HG02943 (cell line): Measurements from ENCODE around the gene TM4SF5.

Experiments used
- ATAC-seq: cut with Tn5 transposase; IDR thresholded peaks from one replicate; pipeline ENCODE4 v1.9.1; 2021; ENCODE audit warnings: mild to moderate bottlenecking, low read depth, moderate library complexity; ENCODE audit not compliant: unreplicated experiment

Gene TM4SF5

GRCh38 chr17:4788159-4788806 lies 16.6 kb downstream of the TM4SF5 start:
- ATAC-seq: no peak

- no peak for ATAC-seq
Measured at GRCh38 chr17:4788807-4789700, 17.4 kb downstream of the TM4SF5 start, which contains the start of gene GLTPD2. GLTPD2 (plus strand) TSS chr17:4788964; CDS start chr17:4789012, 48 bp downstream.

- ATAC-seq: no peak
Measured at GRCh38 chr17:4789701-4789950, 17.9 kb downstream of the TM4SF5 start.

- ATAC-seq: peak; percentile 78
Measured at GRCh38 chr17:4789951-4790704, 18.4 kb downstream of the TM4SF5 start.

- no peak for ATAC-seq
Measured at GRCh38 chr17:4790705-4791088, 19.0 kb downstream of the TM4SF5 start.

DNA sequence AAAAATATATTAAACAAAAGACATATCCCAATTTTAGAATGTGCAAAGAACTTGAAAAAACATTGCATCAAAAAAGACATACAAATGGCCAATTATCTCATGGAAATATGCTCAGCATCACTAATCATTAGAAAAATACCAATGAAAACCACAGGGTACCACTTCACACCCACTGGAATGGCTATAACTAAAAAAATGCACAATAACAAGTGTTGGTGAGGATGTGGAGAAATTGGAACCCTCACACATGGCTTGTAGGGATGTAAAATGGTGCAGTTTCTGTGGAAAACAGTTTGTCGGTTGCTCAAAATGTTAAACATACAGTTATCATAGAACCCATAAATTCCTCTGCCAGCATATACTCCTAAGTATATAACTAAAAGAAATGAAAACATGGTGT lies 23.5 kb downstream of the TM4SF5 start:
- ATAC-seq: no peak

GRCh38 chr17:4796552-4796920 lies 24.9 kb downstream of the TM4SF5 start:
- no peak for ATAC-seq

DNA sequence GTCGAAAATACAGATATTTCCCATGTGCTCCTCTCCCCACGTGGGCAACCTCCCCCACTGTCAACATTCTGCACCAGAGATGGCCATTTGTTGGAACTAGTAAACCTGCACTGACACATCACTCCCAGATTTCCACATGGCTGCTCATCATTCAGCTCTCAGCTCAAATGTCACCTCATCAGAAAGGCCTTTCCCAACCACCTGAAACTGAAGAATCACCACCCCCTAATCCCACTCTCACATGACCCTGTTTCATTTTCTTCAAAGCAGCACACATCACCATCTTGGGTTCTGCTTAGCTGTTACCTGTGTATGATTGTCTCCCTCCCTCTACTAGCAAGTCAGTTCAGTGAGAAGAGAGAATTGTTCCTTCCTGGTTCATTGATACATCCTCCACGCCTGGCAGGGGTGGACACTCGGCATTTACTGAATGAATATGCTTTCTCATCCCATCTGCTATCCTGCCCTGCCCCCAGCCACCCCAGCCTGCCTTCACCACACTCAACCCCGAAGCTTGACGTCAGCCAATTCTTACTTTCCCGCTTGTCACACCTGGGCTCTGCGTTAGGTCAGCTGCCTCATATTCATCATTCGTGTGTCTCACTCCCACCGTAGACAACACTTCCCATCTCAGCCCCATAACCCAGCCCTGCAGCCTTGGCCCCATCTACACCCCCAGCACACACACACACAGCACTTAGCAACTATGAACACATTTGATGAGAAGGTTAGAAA lies 28.9 kb downstream of the TM4SF5 start:
- ATAC-seq: no peak

- ATAC-seq: no peak
Measured at GRCh38 chr17:4802228-4802627, 30.5 kb downstream of the TM4SF5 start, which contains the start of gene C17orf114. C17orf114 (minus strand) TSS chr17:4802328.

DNA sequence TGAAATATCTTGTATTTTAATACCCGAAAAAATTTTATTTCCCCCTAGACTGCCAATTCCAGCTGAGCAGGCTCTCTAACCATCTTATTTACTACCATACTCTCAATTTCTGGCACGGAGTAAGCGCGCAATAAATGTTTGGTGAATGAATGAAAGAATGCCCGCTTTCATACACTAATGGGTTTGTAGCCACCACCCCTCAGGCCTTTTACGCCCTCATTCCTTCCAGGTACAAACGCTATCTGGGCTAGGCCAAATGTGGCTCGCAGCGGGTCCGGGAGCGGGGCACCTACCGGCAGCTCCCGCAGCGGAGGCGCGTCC lies 34.7 kb downstream of the TM4SF5 start:
- no peak for ATAC-seq

DNA sequence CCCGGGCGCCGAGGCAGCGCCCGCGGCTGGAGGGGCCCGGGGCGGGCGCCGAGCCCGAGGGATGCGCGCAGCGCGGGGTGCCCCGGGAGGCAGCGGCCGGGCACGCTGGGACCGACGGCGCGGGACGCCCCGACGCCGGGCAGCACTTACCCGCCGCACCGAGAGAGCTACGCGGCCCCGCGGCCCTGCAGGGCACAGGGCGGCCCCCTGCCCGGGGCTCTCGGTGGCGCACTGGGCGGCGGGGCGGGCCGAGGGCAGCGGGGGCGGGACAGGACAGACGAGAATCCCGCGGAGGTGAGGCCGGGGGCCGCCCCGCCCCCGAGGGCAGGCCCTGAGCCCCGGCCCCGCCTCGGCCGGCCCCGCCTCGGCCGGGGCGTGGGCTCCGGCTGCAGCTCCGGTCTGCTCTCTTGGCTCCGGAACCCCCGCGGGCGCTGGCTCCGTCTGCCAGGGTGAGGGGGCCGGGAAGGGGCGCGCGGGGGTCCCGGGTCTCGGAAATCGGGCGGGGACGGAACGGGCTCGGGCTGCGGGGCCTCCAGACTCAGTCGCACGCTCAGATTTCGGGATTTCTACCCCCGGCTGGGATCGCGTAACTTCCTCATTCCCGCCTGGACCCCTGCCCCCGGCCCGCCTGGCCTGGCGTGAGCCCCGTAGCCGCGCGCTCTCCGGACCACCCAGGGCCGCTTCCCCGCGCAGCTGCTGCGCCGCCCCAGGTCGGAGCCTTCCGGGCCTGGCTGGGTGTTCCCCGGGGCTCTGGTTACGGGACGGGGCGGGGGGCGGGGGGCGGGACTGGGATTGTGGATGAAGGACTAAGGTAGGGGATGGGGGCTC lies 35.3 kb downstream of the TM4SF5 start, which contains the start of gene PLD2:
Gene PLD2 (plus strand): TSS at position 376 of the 828 bp plus-strand sequence. CDS start 621 bp downstream, outside the sequence.
- ATAC-seq: peak; percentile 90

- no peak for ATAC-seq
Measured at GRCh38 chr17:4807605-4808377, 36.1 kb downstream of the TM4SF5 start.

- ATAC-seq: no peak
Measured at GRCh38 chr17:4808378-4808767, 36.7 kb downstream of the TM4SF5 start.

GRCh38 chr17:4810696-4811290 lies 39.1 kb downstream of the TM4SF5 start:
- ATAC-seq: no peak

DNA sequence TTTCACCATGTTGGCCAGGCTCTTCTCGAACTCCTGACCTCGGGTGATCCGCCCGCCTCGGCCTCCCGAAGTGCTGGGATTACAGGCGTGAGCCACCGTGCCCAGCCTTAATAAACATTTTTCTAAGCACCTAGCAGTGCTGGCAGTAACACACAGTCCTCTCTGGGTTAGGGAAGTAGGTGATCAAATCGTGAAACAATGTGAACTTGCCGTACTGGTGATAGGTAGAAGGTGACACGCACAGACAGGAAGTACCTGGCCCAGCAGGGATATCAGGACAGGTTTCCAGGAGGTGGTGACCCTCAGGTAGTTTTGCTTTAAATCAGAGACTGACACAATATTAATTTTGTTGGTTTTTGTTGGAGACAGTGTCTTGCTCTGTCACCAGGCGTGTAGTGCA lies 39.8 kb downstream of the TM4SF5 start:
- no peak for ATAC-seq

GRCh38 chr17:4812690-4813089 lies 41.0 kb downstream of the TM4SF5 start:
- no peak for ATAC-seq

- ATAC-seq: no peak
Measured at GRCh38 chr17:4815043-4815675, 43.5 kb downstream of the TM4SF5 start.

GRCh38 chr17:4816826-4817225 lies 45.1 kb downstream of the TM4SF5 start:
- ATAC-seq: no peak
